Right atrium auricular region (tissue), 2 donors: ENCODE data around the gene CFH. TPM values are rescaled to one million over a fixed set of nuclear protein-coding genes. Genes with fewer than 3 reads are reported as not detected.
"Not testable (repeated sequence)": the region's sequence is repeated elsewhere in the genome, so short reads cannot be mapped to it uniquely, and the experiment has no call there.

Experiments
- DNase-seq: peaks from one replicate; pipeline ENCODE4 v3.0.0-alpha.2; 2019; ENCODE audit warnings: low spot score
- H3K27ac ChIP-seq, 2 donors: fragments of 200-600 bp; sonication (generic); 1 replicate in 1 of 2; 2 replicates in 1 of 2; pipeline ENCODE4 v1.5.1; 2016 to 2019
- H3K27me3 ChIP-seq, 2 donors: fragments of 200-600 bp; sonication (generic); one replicate each; pipeline versions ENCODE4 v1.5.1 to v1.6.0; 2017 to 2019
- H3K36me3 ChIP-seq: fragments of 200-600 bp; sonication (generic); one replicate; pipeline ENCODE4 v1.5.1; 2016
- H3K4me1 ChIP-seq, 2 donors: fragments of 200-600 bp; sonication (generic); one replicate each; pipeline versions ENCODE4 v1.5.1 to v1.6.0; 2017 to 2019
- H3K4me3 ChIP-seq, 2 donors: fragments of 200-600 bp; sonication (generic); 1 replicate in 1 of 2; 2 replicates in 1 of 2; pipeline ENCODE4 v1.5.1; 2017 to 2019; ENCODE audit warnings: mild to moderate bottlenecking in 1 of 2, moderate library complexity in 1 of 2
- H3K9me3 ChIP-seq, 2 donors: fragments of 200-600 bp; sonication (generic); one replicate each; pipeline ENCODE4 v1.5.1; 2019
- CTCF ChIP-seq, 2 donors: fragments of 200-600 bp; sonication (generic); IDR thresholded peaks; one replicate each; pipeline ENCODE4 v1.5.1; 2019; ENCODE audit warnings: antibody characterized with exemption in 2 of 2
- total RNA-seq, 2 donors: library from RNA; depleted of rRNA; stranded (reverse); fragments of >200 nt; gene quantifications; one replicate each; pipeline ENCODE4 v1.1.0, GENCODE V29; 2016

CFH gene
- total RNA-seq, 2 donors from 2014 or later = 88.1 to 271 TPM

- Histone ChIP-seq H3K4me3 (no peak overlapping the region), H3K36me3 (no peaks in the 10 kb centered on the region), H3K27me3 (no peaks in the 10 kb centered on the region), H3K4me1 (no peaks in the 10 kb centered on the region), H3K27ac (no peak overlapping the region), H3K9me3 (no peaks in the 10 kb centered on the region)
- TF ChIP-seq CTCF (IDR thresholded peaks at IDR 0.05) = no peak
- no peak for DNase-seq
These were observed 122.3 kb downstream of the CFH start for GRCh38 chr1:196774175-196774574.

GRCh38 chr1:196774603-196775002 lies 122.8 kb downstream of the CFH start, which contains the start of gene CFHR3:
TSS of gene CFHR3 (plus strand) at chr1:196774840. CDS start at chr1:196774887, 47 bp downstream.
- TF ChIP-seq CTCF (IDR thresholded peaks at IDR 0.05) = no peak
- Histone ChIP-seq H3K36me3 (no peaks in the 10 kb centered on the region), H3K9me3 (no peaks in the 10 kb centered on the region), H3K27me3 (no peaks in the 10 kb centered on the region), H3K4me3 (no peak within 1 kb of the TSS), H3K27ac (no peak within 1 kb of the TSS), H3K4me1 (no peaks in the 10 kb centered on the region)
- no peak for DNase-seq

GRCh38 chr1:196777603-196778002 lies 125.8 kb downstream of the CFH start:
- H3K36me3 ChIP-seq = no peaks in the 10 kb centered on the region
- H3K27ac ChIP-seq = no peak overlapping the region
- DNase-seq = no peak
- H3K9me3 ChIP-seq = no peaks in the 10 kb centered on the region
- H3K4me1 ChIP-seq = no peaks in the 10 kb centered on the region
- no peaks in the 10 kb centered on the region for H3K27me3 ChIP-seq
- TF ChIP-seq CTCF (IDR thresholded peaks at IDR 0.05) = no peak
- no peak overlapping the region for H3K4me3 ChIP-seq

GRCh38 chr1:196779093-196779492 lies 127.2 kb downstream of the CFH start:
- no peaks in the 10 kb centered on the region for H3K9me3 ChIP-seq
- no peaks in the 10 kb centered on the region for H3K27me3 ChIP-seq
- DNase-seq = no peak
- TF ChIP-seq CTCF (IDR thresholded peaks at IDR 0.05) = no peak
- H3K27ac ChIP-seq = no peak overlapping the region
- no peak overlapping the region for H3K4me3 ChIP-seq
- no peaks in the 10 kb centered on the region for H3K36me3 ChIP-seq
- H3K4me1 ChIP-seq = no peaks in the 10 kb centered on the region

- H3K27ac ChIP-seq, H3K27me3 ChIP-seq, DNase-seq, H3K4me3 ChIP-seq, H3K9me3 ChIP-seq, H3K4me1 ChIP-seq, H3K36me3 ChIP-seq: not testable (repeated sequence)
These were observed 139.4 kb downstream of the CFH start for GRCh38 chr1:196791252-196791651.

- not testable (repeated sequence) for H3K36me3 ChIP-seq, H3K27me3 ChIP-seq, H3K9me3 ChIP-seq, H3K4me3 ChIP-seq, H3K27ac ChIP-seq, H3K4me1 ChIP-seq, DNase-seq
These were observed 142.3 kb downstream of the CFH start for GRCh38 chr1:196794103-196794502.

Other genes with a start within 250 kb of the CFH start
- 10 to 100 TPM in 1 of 2 donors, 1 to 10 TPM in 1; 3.9 to 14.1 TPM for gene KCNT2, start 43.6 kb upstream of the CFH start, total RNA-seq
- under 1 TPM in 1 of 2 donors, not detected in 1; 0.20 TPM for gene CFHR3, start 122.8 kb downstream of the CFH start, total RNA-seq
- not detected for gene CFHR1, start 167.7 kb downstream of the CFH start, total RNA-seq
- gene CFHR4, start 236.0 kb downstream of the CFH start, total RNA-seq = not detected